Naive thymus-derived CD4-positive, alpha-beta T cell (primary cell): ENCODE measurements around the gene CFAP410. TPM values are rescaled to one million over a fixed set of nuclear protein-coding genes. Genes with fewer than 3 reads are reported as not detected.

Experiments used
- ATAC-seq: fragments of 150-1000 bp; cut with Tn5 transposase; 2 replicates; pipeline ENCODE4 v1.10.0; 2021; ENCODE audit warnings: mild to moderate bottlenecking, moderate library complexity
- CTCF ChIA-PET: fragments of 350-600 bp; sonication (Branson Sonifier 250); formaldehyde crosslinking; loops from one replicate; lab custom pipeline; 2021; ENCODE audit warnings: antibody characterized with exemption; lab: Charles Lee
- POLR2A ChIA-PET: fragments of 350-600 bp; sonication (Branson Sonifier 250); formaldehyde crosslinking; loops from one replicate; lab custom pipeline; 2021; ENCODE audit warnings: antibody characterized with exemption, inconsistent platforms; lab: Charles Lee
- DNase-seq, 9 donors: peaks; one replicate each; pipeline versions ENCODE4 v3.0.0 to v3.0.0-alpha.2; 2020 to 2022; ENCODE audit warnings: mixed read lengths in 1 of 9
- H3K27ac ChIP-seq: one replicate; pipeline ENCODE4 v1.7.0; 2013; ENCODE audit warnings: mild to moderate bottlenecking, low read depth, low read length, moderate library complexity
- H3K27me3 ChIP-seq, 2 donors: one replicate each; pipeline ENCODE4 v1.7.0; 2013; ENCODE audit warnings: low read length in 2 of 2, mild to moderate bottlenecking in 2 of 2, moderate library complexity in 2 of 2; ENCODE audit not compliant: control insufficient read depth in 2 of 2, insufficient read depth in 2 of 2
- H3K36me3 ChIP-seq, 3 experiments: 1 replicate in 2 of 3; 2 replicates in 1 of 3; pipeline ENCODE4 v1.7.0; 2013; ENCODE audit warnings: low read length in 3 of 3, mild to moderate bottlenecking in 3 of 3, moderate library complexity in 1 of 3; ENCODE audit not compliant: insufficient read depth in 3 of 3, control insufficient read depth in 2 of 3
- H3K4me1 ChIP-seq, 2 donors: one replicate each; pipeline ENCODE4 v1.7.0; 2013; ENCODE audit warnings: low read length in 2 of 2, mild to moderate bottlenecking in 2 of 2, moderate library complexity in 1 of 2; ENCODE audit not compliant: control insufficient read depth in 2 of 2, insufficient read depth in 2 of 2
- H3K4me3 ChIP-seq: 2 replicates; pipeline ENCODE4 v1.7.0; 2013; ENCODE audit warnings: mild to moderate bottlenecking, low read length
- H3K9me3 ChIP-seq, 3 experiments: 1 replicate in 2 of 3; 2 replicates in 1 of 3; pipeline ENCODE4 v1.7.0; 2013; ENCODE audit warnings: low read length in 3 of 3; ENCODE audit not compliant: control insufficient read depth in 2 of 3
- H3K27ac Mint-ChIP-seq, 9 donors: one replicate each; pipeline ENCODE4 v1.8.0; 2020 to 2022; ENCODE audit warnings: mixed read lengths in 9 of 9, mild to moderate bottlenecking in 8 of 9, moderate library complexity in 5 of 9, inconsistent platforms in 2 of 9
- H3K27me3 Mint-ChIP-seq, 5 donors: one replicate each; pipeline ENCODE4 v1.8.0; 2021 to 2022; ENCODE audit warnings: mixed read lengths in 5 of 5, mild to moderate bottlenecking in 1 of 5
- H3K36me3 Mint-ChIP-seq, 5 donors: one replicate each; pipeline ENCODE4 v1.8.0; 2020 to 2022; ENCODE audit warnings: mixed read lengths in 5 of 5, mild to moderate bottlenecking in 3 of 5, inconsistent platforms in 1 of 5
- H3K4me1 Mint-ChIP-seq, 7 donors: one replicate each; pipeline ENCODE4 v1.8.0; 2020 to 2022; ENCODE audit warnings: mixed read lengths in 7 of 7, mild to moderate bottlenecking in 3 of 7, inconsistent platforms in 1 of 7
- H3K4me3 Mint-ChIP-seq, 10 donors: one replicate each; pipeline ENCODE4 v1.8.0; 2020 to 2022; ENCODE audit warnings: mild to moderate bottlenecking in 10 of 10, mixed read lengths in 10 of 10, moderate library complexity in 6 of 10, inconsistent platforms in 2 of 10
- H3K9me3 Mint-ChIP-seq, 11 donors: one replicate each; pipeline ENCODE4 v1.8.0; 2020 to 2022; ENCODE audit warnings: mixed read lengths in 11 of 11, mild to moderate bottlenecking in 4 of 11, inconsistent platforms in 1 of 11, moderate library complexity in 1 of 11
- intact Hi-C, 2 donors: fragments of 100-400 bp; cut with micrococcal nuclease; formaldehyde crosslinking; loops; one replicate each; pipeline ENCODE4 v1.15.1; 2023
- polyA plus RNA-seq, 2 donors: library from polyadenylated mRNA; unstranded; fragments of 300-500 nt; fragmentation: Illumina TruSeq; gene quantifications; one replicate each; pipeline ENCODE4 v1.2.3, GENCODE V29; 2021
- total RNA-seq, 6 experiments: library from RNA in 5 of 6; stranded (reverse) in 5 of 6; gene quantifications; 1 replicate in 5 of 6; 2 replicates in 1 of 6; pipeline ENCODE4 v1.2.3 and lab custom pipeline; 2021 to 2026

The CFAP410 gene
- total and polyA plus RNA-seq, 7 experiments from 2014 or later: 20.8 to 66.7 (median 46.9) TPM

GRCh38 chr21:44357064-44357837, 18.1 kb upstream of the CFAP410 start:
- no peaks in the 10 kb centered on the region for H3K27me3 ChIP-seq
- H3K4me3 Mint-ChIP-seq: peak overlapping the region in 1 of 10 donors; percentile 4
- H3K4me1 Mint-ChIP-seq: peaks cover 43 to 60% (median 49%) of the 10 kb centered on the region in 7 donors
- peak overlapping the region in 1 of 9 donors; percentile 45 for H3K27ac Mint-ChIP-seq
- H3K36me3 Mint-ChIP-seq: peaks cover 0 to 49% (median 3%) of the 10 kb centered on the region in 5 donors
- H3K4me3 ChIP-seq: no peak overlapping the region
- DNase-seq (no peak), ATAC-seq (no peak)
- CTCF ChIA-PET: no interaction called here
- H3K9me3 Mint-ChIP-seq: peaks cover 0 to 5% (median 0%) of the 10 kb centered on the region in 11 donors
- no peaks in the 10 kb centered on the region for H3K9me3 ChIP-seq
- intact Hi-C loops: no loop called here
- H3K4me1 ChIP-seq: peaks cover 16 to 36% of the 10 kb centered on the region in 2 donors
- POLR2A ChIA-PET: no interaction called here
- no peaks in the 10 kb centered on the region for H3K36me3 ChIP-seq
- H3K27me3 Mint-ChIP-seq: peaks cover 0 to 6% (median 0%) of the 10 kb centered on the region in 5 donors
- H3K27ac ChIP-seq: no peak overlapping the region

- no peaks in the 10 kb centered on the region for H3K36me3 ChIP-seq
- no peak overlapping the region for H3K27ac ChIP-seq
- intact Hi-C loops: no loop called here
- POLR2A ChIA-PET: no interaction called here
- no peak overlapping the region for H3K4me3 ChIP-seq
- CTCF ChIA-PET: interaction anchor here (1.5 kb wide), 1 partner anchor 15 kb away, joined by 4 read pairs; no protein-coding TSS in a partner anchor
- H3K27ac Mint-ChIP-seq: peak overlapping the region in 2 of 9 donors; percentile 45 to 66
- no peak for ATAC-seq
- peak overlapping the region in 3 of 10 donors; percentile 4 to 86 (median 69) for H3K4me3 Mint-ChIP-seq
- H3K27me3 ChIP-seq: no peaks in the 10 kb centered on the region
- peaks cover 0 to 49% (median 3%) of the 10 kb centered on the region in 5 donors for H3K36me3 Mint-ChIP-seq
- peaks cover 16 to 38% of the 10 kb centered on the region in 2 donors for H3K4me1 ChIP-seq
- H3K27me3 Mint-ChIP-seq: peaks cover 0 to 6% (median 0%) of the 10 kb centered on the region in 5 donors
- H3K9me3 Mint-ChIP-seq: peaks cover 0 to 5% (median 0%) of the 10 kb centered on the region in 11 donors
- no peaks in the 10 kb centered on the region for H3K9me3 ChIP-seq
- H3K4me1 Mint-ChIP-seq: peaks cover 45 to 64% (median 53%) of the 10 kb centered on the region in 7 donors
- DNase-seq: no peak
These were observed 17.4 kb upstream of the CFAP410 start for GRCh38 chr21:44356636-44357035.

GRCh38 chr21:44356160-44356559, 17.0 kb upstream of the CFAP410 start:
- H3K4me3 ChIP-seq: no peak overlapping the region
- H3K27me3 Mint-ChIP-seq: peaks cover 0 to 9% (median 0%) of the 10 kb centered on the region in 5 donors
- no peaks in the 10 kb centered on the region for H3K27me3 ChIP-seq
- H3K27ac ChIP-seq: no peak overlapping the region
- peaks cover 0 to 5% (median 0%) of the 10 kb centered on the region in 11 donors for H3K9me3 Mint-ChIP-seq
- peaks cover 16 to 38% of the 10 kb centered on the region in 2 donors for H3K4me1 ChIP-seq
- POLR2A ChIA-PET: interaction anchor here (0.8 to 3.5 kb wide), 2 partner anchors 17 to 468 kb away, joined by 7 to 37 read pairs; partner anchors contain the start of gene CFAP410
- peak overlapping the region in 4 of 9 donors; percentile 6 to 81 (median 62) for H3K27ac Mint-ChIP-seq
- no peaks in the 10 kb centered on the region for H3K9me3 ChIP-seq
- CTCF ChIA-PET: interaction anchor here (1.5 kb wide), 1 partner anchor 14 kb away, joined by 4 read pairs; no protein-coding TSS in a partner anchor
- peaks cover 0 to 47% (median 3%) of the 10 kb centered on the region in 5 donors for H3K36me3 Mint-ChIP-seq
- DNase-seq (no peak), ATAC-seq (no peak)
- H3K4me1 Mint-ChIP-seq: peaks cover 45 to 68% (median 57%) of the 10 kb centered on the region in 7 donors
- no peaks in the 10 kb centered on the region for H3K36me3 ChIP-seq
- intact Hi-C loops: no loop called here
- H3K4me3 Mint-ChIP-seq: peak overlapping the region in 4 of 10 donors; percentile 39 to 86 (median 61)

GRCh38 chr21:44354775-44355771, 15.9 kb upstream of the CFAP410 start:
- H3K4me3 ChIP-seq: no peak overlapping the region
- DNase-seq: peak in 2 of 9 donors; percentile 18 to 40
- no peak for ATAC-seq

GRCh38 chr21:44354001-44354405, 14.8 kb upstream of the CFAP410 start:
- no peak for DNase-seq
- Histone ChIP-seq H3K4me3 (peak overlapping the region; percentile 40), H3K27ac (no peak overlapping the region), H3K9me3 (no peaks in the 10 kb centered on the region), H3K36me3 (no peaks in the 10 kb centered on the region), H3K4me1 (peaks cover 16 to 38% of the 10 kb centered on the region in 2 donors), H3K27me3 (no peaks in the 10 kb centered on the region)
- H3K9me3 Mint-ChIP-seq: peaks cover 0 to 2% (median 0%) of the 10 kb centered on the region in 11 donors
- peaks cover 0 to 39% (median 3%) of the 10 kb centered on the region in 5 donors for H3K36me3 Mint-ChIP-seq
- H3K27me3 Mint-ChIP-seq: peaks cover 0 to 14% (median 0%) of the 10 kb centered on the region in 5 donors
- peaks cover 33 to 59% (median 51%) of the 10 kb centered on the region in 7 donors for H3K4me1 Mint-ChIP-seq
- intact Hi-C loops: no loop called here
- CTCF ChIA-PET: no interaction called here
- peak overlapping the region; percentile 45 to 90 (median 84) for H3K4me3 Mint-ChIP-seq
- peak; percentile 21 for ATAC-seq
- H3K27ac Mint-ChIP-seq: peak overlapping the region in 5 of 9 donors; percentile 9 to 72 (median 20)
- POLR2A ChIA-PET: interaction anchor here (1.0 to 3.5 kb wide), 3 partner anchors 11 to 28 kb away, joined by 3 to 37 read pairs (median 5); partner anchors contain the start of gene CFAP410

More at GRCh38 chr21:44354775-44355771, 15.9 kb upstream of the CFAP410 start:
- peaks cover 37 to 62% (median 54%) of the 10 kb centered on the region in 7 donors for H3K4me1 Mint-ChIP-seq
- Histone ChIP-seq H3K9me3 (no peaks in the 10 kb centered on the region), H3K4me1 (peaks cover 16 to 38% of the 10 kb centered on the region in 2 donors), H3K27ac (no peak overlapping the region), H3K27me3 (no peaks in the 10 kb centered on the region), H3K36me3 (no peaks in the 10 kb centered on the region)
- intact Hi-C loops: no loop called here
- peaks cover 0 to 43% (median 3%) of the 10 kb centered on the region in 5 donors for H3K36me3 Mint-ChIP-seq
- peak overlapping the region; percentile 38 to 89 (median 63) for H3K27ac Mint-ChIP-seq
- H3K4me3 Mint-ChIP-seq: peak overlapping the region; percentile 73 to 90 (median 84)
- peaks cover 0 to 2% (median 0%) of the 10 kb centered on the region in 11 donors for H3K9me3 Mint-ChIP-seq
- CTCF ChIA-PET: interaction anchor here (1.5 kb wide), 1 partner anchor 13 kb away, joined by 4 read pairs; no protein-coding TSS in a partner anchor
- POLR2A ChIA-PET: interaction anchor here (0.6 to 3.5 kb wide), 2 partner anchors 16 to 371 kb away, joined by 3 to 37 read pairs; partner anchors contain the start of gene CFAP410
- H3K27me3 Mint-ChIP-seq: peaks cover 0 to 9% (median 0%) of the 10 kb centered on the region in 5 donors
